Stimulated activated CD4-positive, alpha-beta T cell treated with anti-CD3 and anti-CD28 coated beads, Interleukin-15, amount 100 ng/mL, for 24 hours (primary cell): ENCODE results near the gene PCYT1A.

Source experiments
- DNase-seq: peaks from one replicate; pipeline ENCODE4 v3.0.0-alpha.2; 2020

Gene PCYT1A

DNA sequence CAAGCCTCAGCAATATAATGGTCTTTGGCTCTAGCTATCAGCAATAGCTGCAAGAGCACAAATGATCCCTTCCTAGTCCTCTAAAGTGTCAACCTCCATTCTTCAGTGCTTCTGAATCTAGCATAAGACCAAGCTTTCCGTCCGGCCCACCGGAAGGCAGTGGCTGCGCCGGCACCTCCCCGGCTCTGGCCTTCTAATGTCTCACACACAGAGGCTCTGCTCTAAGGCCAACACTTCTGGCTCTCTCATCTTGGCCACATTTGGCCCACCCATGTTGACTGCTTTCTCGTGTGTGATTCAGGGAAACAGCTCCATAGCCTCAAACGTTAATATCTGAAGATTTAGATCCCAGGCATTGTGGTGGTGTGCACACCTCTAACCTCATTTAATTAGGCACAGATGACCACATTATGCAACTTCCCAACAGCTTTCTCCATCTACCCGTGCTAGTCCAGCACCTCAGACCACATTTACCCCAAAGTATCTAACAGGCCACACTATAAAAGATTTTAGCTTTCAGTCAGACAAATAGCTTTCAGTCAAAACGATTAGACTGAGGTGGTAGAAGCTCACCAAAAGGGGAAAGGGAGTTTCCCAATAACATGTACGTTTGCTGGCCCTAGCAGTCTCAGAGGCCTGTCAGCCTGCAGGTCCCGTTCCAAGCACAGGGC, 51.9 kb downstream of the PCYT1A start:
- no peak for DNase-seq

DNA sequence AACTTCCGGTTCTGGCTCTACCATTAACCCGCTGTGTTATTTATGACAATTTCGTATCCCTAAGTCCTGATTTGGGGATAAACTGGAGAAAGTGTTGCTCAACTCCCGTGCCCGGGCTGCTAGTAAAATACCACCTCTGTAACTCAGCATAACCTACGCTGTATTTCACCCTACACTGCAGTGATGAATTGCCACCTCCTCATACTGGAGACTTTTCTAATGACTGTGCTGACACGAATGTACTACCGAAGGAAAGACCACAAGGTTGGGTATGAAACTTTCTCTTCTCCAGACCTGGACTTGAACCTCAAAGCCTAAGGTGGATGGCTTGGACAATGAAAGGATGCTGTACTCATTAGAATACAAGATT, 54.7 kb downstream of the PCYT1A start:
- DNase-seq: no peak

DNA sequence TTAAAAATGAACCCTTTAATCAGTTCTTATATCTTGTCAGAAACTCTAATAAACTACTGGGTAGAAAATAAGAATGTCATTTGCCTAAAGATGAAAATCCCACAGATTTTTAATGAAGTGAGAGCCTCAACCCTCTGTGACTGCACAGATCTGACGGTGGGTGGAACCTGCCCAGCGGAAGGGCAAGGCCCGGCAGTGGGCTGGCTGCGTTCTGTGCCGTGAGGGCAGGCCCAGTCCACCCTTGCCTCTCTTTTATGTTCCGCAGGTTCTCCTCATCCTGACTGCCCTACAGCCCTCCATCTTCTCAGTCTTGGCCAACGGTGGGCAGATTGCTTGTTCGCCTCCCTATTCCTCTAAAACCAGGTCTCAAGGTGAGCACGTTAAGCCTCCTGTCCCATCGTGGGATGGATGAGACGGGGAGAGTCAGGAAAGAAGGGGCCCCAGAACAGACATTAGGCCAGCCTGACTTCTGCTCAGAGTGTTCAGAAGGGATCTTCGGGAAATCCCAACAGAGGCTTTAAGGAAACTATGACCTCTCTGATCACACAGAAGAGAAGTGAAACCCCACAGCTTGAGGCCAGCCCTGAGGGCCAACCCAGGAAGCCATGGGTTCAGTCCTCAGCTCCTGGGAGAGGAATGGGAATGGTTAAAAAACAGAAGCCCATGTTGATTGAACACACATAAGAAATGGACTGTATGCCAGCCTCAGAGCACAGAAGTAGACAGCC, 55.2 kb downstream of the PCYT1A start:
- DNase-seq: no peak

DNA sequence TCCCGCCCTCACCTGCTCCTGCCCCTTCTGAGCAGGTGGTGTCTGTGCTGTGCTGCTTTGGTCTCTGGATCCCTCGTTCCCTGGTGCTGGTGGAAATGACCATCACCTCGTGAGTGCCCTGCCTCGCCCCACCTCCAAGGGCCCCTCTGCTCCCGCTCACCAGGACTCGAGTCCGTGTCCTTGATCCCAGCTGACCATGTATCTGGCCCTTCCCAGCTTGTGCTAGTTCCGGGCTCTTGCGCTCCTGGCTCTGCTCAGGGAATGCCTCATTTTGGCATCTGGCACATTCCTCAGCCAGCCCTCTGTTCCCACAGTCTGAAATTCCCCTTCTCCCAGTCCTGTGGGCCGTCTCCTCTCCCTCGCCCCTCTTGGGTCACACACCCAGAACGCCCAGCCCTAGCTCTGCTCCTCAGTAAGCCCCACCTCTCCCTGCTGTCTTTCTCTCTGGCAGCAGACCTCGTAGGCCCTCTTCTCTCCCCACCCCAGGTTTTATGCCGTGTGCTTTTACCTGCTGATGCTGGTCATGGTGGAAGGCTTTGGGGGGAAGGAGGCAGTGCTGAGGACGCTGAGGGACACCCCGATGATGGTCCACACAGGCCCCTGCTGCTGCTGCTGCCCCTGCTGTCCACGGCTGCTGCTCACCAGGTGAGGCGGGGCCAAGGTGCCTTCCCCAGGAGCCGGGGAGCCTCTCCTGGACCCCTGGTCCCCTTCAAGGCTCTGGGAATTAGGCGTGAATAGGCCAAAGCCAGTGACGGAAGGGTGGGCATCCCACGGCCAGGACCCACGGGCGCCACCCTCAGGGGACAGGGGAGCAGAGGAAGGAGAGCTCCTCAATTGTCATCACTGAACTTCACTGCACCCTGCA, 59.7 kb downstream of the PCYT1A start:
- no peak for DNase-seq

DNA sequence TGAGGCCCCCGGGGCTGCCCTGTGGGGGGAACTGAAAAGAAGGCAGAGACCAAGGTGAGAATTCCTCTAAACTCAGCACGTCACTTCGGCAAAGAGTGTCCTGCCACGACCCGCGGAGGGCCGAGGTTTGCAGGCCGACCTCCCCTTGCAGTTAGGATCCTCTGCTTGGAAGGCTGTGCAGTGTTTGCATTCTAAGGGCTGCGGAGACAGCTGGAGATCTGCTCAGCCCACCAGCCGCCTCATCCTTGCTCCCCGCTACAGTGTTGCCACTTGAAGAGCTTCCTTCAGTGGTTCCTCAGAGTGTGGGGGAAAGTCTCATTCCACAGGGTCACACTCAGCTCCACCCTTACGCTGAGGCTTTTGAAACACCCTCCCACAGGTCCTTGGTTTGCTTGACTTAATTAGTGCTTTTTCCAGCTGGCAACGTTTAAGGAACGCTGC, 60.4 kb downstream of the PCYT1A start:
- DNase-seq: no peak

DNA sequence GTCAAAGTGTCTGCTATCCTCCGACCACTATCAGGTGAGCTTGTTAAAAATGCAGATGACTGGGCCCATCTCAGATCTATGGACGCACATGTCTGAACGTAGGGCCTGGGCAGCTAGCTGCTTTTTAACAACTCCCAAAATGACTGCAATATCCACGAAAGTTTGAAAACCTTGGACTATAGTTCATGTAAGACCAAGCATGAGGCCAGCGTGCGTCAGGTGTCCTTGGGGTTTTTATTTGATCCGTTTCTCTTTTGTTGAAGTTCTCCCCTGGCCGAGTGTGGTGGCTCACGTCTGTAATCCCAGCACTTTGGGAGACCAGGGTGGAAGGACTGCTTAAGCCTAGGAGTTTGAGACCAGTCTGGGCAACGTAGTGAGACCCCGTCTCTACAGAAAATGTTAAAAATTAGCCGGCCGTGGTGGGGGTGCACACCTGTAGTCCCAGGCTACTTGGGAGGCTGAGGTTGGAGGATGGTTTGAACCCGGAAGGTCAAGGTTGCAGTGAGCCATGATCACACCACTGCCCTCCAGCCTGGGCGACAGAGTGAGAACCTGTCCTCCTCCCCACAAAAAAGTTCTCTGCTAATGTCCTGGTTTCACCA, 61.7 kb downstream of the PCYT1A start:
- DNase-seq: no peak

DNA sequence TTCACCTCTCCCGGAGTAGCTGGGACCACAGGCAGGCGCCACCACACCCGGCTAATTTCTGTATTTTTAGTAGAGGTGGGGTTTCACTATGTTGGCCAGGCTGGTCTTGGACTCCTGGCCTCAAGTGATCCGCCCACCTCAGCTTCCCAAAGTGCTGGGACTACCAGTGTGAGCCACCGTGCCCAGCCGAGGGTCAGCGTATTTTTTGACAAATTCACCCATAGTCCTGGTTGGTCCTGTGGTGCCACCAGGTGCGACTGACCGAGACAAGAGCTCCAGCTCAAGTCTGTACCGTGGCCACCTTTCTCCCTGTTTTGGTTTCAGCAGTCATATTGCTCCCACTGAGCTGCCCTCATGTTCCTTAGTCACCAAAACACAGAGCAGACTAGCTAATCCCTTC, 62.4 kb downstream of the PCYT1A start:
- no peak for DNase-seq

DNA sequence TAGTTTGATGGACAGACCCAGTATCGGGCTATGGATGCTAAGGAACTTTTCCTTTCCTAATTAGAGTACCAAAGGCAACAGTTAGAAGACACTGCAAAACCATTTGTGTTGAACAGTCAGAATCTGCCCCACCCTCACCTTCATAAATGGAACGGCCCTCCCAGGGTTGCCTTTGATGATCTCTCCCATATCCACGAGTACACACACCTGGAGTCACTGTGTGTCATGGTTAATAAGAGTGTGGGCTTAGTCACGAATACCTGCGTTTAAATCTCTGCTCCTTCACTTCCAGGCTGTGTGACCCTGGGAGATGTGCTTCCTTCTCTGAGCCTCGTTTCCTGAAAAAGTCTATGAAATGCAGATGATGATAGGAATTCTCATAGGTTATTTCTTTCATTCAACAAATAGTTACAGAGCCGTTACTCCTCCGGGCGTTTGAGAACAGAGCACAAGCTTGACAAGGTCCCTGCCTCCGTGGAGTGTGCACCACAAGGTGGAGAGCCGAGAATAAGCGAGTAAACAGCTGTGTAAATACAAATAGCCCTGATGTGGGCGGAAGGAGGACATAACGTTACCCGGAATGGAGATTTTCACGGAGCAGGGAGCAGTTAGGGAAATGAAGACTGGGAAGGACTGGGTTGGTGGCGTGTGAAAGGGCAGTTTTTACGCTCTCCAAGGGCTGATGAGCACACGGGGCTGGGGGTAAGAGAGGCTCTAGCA, 64.5 kb downstream of the PCYT1A start:
- no peak for DNase-seq

DNA sequence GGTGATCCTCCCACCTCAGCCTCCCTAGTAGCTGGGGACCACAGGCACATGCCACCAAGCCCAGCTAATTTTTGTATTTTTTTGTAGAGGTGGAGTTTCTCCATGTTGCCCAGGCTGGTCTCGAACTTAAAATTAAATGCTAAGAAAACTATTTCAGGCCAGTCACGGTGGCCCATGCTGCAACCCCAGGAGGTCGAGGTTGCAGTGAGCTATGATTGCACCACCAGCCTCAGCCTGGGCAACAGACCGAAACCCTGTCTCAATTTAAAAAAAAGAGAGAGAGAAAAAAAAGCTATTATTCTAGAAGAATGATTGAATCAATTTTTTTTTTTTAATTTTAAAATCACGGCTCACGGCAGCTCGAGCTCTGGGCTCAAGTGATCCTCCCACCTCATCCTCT, 66.5 kb downstream of the PCYT1A start:
- no peak for DNase-seq

DNA sequence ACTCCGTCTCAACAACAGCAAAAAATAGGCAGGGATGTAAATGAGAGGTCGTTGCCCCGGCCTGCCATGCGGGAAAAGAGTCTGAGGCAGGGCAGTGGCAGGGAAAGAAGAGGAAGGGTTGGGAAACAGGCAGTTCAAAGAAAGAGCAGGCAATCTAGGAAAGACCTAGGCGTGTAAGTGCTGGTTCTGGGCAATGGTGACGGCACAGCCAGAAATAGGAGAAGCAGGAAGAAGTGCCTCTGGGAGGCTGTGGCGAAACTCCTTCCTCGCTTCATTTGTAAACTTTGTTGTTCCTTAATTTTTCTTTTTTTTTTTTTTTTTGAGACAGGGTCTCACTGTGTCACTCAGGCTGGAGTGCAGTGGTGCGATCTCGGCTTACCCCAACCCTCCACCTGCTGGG, 66.9 kb downstream of the PCYT1A start:
- DNase-seq: no peak

DNA sequence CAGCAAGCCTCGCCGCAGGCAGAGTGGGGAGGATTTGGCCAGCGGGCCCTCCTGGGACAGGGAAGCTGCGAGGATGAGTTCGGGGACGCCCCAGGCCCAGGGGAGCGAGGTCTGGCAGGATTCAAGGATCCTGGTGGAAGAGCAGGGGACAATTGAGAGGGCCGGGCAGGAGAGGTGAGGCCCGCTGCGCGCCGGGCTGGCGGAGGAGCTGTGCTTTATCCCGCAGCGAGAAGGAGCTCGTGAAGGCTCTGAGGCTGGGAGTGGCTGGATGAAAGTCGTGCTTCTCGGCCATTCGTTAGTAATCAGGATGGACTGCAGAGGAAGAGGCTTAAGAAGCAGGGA, 67.6 kb downstream of the PCYT1A start:
- no peak for DNase-seq

DNA sequence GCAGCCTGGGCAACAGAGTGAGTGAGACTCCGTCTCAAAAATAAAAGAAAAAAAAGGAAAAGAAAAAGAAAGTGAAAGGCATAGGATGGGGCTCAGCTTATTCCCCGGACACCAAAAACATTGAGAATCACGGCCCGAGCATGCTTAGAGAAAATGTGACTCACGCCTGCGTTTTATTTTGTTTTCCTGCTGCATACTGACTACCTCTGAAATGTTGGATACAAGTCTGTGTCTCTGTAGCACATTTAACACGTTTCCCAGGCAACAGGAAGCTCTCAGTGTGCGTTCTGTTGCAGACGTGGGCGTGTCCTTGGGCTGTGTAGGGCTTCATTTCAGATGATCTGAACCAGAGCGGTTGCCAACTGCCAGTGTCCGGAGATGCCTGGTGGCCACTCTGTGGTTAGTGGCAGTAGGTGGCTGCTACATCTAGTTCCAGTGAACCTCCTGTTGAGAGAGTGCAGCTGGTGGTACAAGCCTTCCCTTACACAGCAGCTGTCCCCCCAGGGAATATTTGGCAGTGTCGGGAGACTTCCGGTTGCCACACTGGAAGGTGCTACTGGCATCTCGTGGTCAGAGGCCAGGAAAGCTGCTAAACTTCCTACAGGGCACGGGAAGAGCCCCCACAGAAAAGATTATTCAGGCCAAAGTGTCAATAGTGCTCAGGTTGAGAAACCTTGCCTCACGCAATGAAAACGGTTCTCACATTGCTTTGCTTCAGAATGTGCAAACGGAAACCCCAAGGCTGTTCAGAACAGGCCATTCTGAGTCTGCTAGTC, 68.1 kb downstream of the PCYT1A start:
- DNase-seq: peak; percentile 71

DNA sequence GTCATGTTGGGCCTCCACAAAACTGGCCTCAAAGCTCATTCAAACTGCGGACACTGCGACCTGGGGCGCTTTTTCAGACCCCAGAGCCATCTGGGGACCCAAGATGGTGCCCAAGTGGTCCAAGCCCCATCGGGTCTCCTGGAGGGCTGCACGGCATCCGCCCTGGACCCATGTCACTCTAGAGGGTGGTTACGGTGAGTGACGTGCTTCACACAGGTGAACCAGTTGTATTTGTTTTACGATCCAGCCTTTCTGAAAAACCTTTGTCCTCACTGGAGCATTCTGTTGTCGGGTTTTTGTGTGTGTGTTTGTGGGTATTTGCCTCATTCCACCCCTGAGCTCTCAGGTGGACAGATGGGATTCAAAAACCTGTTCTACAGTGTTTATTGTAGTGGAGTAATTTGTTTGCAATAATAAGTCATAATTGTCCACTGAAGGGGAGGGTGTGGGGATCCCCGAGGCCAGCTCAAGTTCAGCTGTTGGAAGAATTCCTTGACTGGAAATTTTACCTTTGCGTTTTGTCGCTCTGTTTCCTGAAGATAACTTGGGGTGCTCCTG, 69.3 kb downstream of the PCYT1A start:
- no peak for DNase-seq

DNA sequence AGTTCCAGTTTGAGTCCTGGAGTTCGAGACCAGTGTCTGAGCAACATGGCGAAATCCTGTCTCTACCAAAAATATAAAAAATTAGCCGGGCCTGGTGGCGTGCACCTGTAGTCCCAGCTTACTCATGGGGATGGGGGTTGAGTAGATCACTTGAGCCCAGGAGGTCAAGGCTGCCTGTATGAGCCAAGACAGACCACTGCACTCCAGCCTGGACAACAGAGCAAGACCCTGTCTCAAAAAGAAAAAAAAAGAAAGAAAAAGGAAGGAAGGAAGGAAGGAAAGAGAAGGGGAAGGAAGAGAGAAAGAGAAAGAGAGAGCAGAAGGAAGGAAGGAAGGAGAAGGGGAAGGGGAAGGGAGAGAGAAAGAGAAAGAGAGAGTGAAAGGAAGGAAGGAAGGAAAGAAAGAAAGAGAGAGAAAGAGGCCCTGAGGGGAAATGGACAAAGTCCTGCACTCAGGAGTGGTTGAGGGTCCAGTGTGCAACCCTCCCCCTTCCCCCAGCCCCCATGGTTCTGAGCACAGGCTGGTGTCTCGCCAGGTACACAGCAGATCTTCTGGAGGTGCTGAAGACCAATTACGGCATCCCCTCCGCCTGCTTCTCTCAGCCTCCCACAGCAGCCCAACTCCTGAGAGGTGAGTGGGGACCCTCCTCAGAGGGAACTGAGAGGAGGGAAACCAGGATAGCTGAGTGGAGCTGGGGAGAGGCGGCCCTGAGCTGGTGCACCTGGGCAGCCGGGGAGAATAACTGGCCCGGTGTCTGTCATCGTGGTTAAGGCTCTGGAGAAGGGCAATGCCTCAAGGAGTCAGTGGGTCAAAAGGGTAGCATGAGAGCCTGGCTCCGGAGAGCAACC, 70.0 kb downstream of the PCYT1A start:
- no peak for DNase-seq

DNA sequence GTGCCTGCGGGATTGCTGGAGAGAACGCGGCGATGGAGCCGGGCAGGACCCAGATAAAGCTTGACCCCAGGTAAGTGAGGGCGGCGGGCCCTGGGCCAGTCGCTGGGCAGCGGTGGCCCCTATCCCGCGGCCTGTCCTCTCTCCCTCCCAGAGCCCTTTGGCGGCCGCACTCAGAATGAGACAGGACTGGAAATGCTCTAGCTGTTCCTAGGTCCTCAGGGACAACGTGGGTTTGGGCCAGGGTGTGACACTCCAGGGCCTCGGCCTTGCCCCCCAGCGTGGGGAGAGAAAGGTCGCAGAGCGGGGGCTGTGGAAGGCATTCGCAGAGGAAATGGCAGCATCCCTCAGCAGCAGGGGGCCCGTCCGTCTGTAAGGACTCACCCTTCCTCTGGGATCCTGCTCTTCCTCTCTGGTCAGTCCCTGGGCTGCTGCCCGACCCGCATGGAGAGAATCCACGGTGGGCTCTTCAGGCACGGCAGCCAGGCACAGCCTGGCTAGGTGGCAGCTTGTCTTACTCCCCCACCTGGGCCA, 70.8 kb downstream of the PCYT1A start:
- no peak for DNase-seq

DNA sequence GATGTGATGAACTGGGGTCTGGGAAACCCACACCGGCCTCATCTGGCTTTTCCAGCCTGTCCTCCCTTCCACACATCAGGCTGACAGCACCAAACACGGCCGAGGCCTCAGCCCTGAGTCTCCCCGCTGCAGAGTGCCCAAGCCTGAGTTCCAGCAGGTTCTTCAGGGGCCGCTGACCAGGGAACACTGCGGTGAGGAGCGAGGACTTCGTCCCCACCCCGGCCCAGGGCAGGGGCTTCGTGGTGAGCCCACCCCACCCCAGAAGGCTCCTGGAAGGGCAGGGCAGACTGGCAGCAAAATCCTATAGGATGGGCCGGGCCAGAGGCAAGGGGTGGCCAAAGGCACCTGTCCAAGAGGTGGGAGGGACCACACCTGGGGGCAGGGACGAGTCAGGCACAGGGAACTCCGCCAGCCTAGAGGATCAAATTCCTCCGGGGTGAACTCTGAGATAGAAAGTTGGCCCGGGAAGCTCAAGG, 71.4 kb downstream of the PCYT1A start, which contains the start of gene SLC51A:
Gene SLC51A (plus strand): TSS at position 446 of the 476 bp plus-strand sequence. CDS start 179 bp downstream, outside the sequence.
- no peak for DNase-seq

DNA sequence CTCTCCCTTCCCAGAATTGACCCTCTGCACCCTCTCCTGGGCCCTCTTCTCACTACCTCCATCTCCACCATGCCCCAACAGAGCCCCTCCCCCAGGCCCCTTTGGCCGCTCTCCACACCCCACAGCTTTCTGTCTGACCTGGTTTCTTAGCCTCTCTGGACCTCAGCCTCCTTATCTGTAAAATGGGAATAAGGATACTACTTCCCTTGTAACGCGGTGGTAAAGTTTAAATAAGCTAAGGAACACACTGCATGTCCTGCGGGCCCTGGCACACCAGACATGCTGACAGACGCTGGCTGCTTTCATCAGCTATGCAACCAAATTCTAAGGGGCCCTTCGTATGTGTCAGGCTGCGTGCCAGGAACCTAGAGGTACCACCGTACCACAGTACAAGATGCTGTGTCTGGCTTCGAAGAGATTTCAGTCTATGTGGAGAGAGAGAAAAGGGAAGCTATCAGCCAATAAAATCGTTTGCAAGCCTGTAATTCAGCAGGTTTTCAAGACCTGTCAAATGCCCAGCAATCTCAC, 72.0 kb downstream of the PCYT1A start:
- DNase-seq: no peak

DNA sequence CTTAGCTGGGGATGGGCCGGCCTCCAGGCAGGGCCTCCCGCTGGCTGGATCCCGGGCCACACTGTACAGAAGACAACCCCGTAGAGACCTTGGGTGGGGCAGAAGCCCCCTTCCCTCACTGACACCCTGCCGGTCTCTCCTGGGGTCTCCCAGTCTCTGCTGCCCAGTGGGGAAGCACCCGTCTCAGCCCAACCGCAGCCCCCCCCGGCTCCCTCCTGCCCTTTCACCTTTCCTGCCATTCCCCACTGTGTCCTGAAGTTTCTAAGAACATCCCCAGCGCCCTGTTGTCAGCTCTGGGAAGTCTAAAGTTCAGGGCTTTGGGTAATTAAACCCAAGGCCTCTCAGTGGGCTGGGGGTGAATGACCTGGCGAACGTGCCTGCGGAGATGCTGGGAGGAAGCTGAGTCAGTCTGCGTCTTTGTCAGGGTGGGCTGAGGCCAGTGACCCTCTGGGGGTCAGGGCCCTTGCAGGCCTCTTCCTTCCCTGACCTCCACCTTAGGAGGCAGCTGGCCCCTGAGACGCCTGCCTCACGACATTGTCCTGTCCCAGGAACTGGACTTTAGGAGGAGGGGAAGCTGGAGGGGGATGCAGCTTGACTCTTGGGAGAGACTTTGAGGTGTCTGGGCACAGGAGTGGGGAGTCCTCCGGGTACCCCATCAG, 72.6 kb downstream of the PCYT1A start:
- no peak for DNase-seq
